DMS 273 treated with DMSO at 0.1 percent for 48 hours (cell line): ENCODE measurements around the gene AURKB.
A peak's percentile ranks its signal among the peaks of the same experiment; 100 is the strongest.
"Not testable (repeated sequence)": the region's sequence is repeated elsewhere in the genome, so short reads cannot be mapped to it uniquely, and the experiment has no call there.

Source experiments
- DNase-seq: peaks from one replicate; lab custom pipeline; 2025; lab: John Stamatoyannopoulos, UW

The AURKB gene

DNA sequence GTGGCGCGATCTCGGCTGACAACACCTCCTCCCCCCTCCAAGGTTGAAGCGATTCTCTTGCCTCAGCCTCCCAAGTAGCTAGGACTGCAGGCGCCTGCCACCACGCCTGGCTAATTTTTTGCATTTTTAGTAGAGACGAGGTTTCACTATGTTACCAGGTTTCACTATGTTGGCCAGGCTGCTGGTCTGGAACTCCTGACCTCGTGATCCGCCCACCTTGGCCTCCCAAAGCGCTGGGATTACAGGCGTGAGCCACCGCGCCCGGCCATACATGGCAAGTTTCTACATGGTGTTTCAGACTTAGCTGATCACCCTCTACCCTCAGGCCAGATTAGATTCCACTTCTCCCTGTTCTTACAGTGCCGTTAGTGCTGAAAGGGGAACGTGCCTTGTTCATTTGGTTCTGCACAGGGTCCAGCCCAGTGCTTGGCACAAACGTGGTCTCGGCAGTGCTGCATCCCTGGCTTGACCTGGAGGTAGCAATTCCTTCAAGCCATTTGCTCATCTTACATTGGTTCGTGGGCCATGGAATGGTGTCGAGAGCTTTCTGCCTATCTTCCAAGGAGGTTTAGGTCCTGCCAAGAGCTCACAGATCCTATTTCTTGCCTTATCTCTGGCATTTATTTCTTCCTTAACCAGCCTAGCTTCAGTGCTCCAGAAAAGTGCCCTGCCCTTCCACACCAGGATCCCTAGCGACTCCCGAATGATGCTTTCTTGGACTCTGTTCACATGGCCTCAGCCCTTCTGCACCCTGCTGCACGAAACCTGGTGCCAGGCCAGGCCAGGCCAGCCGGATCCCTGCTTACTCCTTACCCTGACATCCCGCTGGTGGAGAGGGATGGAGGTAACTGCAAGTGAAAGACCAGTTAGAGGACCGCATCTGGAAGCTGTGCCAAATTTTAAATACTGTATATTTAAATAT is 14.8 kb upstream of the AURKB start:
- DNase-seq = no peak

DNA sequence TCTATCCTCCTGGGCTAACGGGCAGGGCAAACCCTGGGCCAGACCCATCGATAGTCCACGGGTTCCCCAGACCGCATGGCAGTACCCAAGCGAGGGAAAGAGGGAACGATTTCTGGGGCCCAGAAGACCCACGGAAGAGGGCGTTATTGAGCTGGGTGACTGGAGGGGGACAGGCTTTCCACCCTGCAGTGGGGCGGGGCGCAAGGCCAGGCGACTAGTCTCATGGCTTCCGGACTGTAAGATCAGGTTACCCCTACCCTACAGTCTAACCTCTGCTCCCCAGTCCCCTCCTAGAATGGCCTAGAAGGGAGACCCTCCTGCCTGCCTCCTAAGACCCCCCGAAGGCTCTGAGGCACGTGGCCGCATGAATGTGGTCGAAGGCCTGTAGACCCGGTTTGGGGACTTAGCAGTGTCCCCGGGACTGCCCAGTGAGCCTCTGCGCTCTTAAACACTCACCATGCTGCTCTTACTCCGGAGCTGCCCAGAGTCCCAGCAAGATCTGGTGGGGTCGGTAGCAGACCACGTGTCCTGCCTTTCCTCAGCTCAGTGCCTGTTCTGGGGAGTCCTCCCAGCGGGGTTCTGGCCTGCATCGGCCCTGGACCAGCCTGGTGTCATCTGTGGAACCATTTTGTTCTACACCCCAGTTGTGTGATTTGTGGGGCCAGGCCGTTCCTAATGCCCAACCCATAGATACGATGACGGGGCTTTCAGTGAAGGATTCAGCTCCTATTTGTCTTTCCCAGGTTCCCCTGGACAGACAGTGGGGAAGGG is 13.2 kb upstream of the AURKB start:
- peak; percentile 31 for DNase-seq

DNA sequence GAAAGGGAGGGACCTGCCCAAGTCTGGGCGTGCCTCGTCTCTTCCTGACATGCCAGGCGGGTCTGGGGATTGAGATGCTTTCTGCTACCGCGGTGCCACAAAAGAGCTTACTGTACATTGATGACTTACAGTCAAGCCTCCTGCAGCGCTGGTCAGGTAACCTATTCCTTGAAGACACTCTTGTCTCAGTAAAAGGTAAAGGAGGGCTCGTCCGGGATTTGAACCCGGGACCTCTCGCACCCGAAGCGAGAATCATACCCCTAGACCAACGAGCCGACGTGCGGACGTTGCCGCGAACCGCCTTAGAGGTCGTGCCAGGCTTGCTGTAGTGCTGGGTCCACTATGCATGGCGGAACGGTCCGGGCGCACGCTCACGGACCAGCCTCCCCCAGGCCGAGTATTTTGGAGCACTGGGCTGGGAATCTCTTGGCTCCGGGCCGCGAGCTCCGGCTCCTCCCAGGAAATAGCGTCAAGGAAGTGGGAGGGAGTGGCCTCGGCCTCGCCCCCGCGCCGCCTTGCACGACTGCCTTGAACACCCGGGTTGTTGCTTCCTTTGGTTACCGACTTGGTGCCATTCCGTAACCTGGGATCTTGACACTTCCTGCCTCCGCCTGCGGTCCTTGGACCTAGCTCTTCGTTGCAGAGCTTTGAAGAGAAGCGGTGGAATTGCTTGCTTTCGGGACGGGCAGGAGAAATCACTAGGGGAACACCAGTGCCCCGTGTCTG is 12.4 kb upstream of the AURKB start:
- peak; percentile 91 for DNase-seq

DNA sequence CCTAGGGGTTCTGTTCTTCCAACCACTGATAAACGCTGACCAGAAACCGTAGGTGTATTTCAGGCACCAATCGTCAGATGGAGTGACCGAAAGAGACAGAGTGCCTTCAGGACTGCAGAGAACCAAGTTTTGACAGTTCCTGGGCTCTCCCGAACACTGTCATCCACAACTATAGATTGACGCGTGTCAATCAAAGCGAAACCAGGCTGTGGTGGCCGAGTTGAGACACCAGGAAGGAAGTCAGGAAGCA is 11.9 kb upstream of the AURKB start:
- DNase-seq = no peak

DNA sequence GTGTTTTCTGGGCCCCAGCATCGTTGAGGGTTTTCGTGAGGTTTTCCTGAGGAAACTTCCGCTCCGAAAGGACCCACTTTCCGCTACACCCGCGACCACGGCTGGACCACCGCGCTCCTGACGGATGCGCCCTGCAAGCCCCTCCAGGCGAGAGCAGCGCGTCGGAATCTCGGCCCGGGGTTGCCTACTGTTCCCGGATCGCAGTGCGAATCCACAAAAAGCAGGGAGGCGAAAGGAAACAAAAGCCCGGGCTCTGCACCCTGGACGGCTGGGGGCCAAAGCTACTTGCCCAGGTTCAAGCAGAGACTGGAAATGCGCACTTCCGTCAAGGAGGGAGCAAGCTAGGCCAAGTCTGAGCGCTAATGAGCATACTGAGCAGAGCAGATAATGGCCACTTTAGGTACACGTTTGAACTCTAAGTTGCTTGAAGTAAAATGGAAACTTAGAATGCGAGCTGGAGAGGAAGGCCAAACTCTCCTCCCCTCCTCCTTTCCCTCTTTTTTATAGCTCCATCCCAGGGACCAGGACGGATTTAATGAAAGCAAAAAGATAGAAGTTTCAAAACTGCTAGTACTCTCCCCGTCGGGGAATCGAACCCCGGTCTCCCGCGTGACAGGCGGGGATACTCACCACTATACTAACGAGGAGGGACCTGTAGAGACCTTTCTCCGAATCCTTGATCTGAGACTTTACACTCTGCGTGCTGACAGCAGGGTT is 11.4 kb upstream of the AURKB start:
- peak; percentile 77 for DNase-seq

DNA sequence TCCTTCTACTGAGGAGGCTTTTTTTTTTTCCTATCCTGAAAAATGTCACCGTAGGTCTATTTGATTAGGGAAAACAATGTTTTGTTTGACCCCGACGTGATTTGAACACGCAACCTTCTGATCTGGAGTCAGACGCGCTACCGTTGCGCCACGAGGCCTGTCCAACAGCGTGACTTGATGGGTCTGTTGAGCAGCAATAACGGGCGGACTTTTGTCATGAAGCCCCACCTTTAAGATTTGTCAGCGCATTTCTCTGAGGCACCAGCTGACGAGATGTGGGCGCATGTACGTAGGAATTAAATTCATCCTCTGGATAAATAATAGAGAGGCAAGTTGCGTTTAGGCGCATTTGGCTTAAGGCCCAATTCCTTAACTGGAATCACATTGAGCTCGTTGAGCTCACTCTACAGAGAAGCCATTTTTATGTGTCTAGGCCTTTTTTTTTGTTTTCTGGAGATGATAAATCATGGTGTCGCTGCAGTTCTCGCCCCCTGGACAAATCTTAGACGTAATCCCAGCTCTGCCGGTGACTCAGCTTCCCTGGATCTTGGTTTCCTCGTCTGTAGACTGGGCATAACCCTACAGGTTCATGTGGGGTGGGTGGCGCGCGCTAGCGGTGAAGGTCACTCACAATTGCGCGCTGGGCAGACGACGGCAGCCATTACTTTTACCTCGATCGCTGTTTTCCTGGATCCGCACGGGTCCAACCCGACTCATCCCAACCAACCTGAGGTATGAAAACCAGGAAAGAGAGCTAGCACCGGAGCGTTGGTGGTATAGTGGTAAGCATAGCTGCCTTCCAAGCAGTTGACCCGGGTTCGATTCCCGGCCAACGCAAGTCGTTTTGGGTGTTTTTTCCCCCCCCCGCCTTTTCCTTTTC is 10.6 kb upstream of the AURKB start:
- peak; percentile 89 for DNase-seq

DNA sequence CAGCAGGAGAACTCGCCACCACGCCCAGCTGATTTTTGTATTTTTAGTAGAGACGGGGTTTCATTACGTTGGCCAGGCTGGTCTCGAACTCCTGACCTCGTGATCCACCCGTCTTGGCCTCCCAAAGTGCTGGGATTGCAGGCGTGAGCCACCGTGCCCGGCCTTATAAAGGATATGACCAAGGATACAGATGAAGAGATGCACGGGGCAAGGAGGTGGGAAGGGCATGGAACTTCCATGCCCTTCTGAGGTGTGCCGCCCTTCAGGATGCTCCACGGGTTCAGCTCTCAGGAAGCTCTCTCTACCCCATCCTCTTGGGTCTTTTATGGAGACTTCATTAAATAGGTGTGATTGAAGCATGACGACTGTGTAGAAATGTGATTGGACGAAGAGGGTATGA is 3.6 kb upstream of the AURKB start:
- DNase-seq = not testable (repeated sequence)

DNA sequence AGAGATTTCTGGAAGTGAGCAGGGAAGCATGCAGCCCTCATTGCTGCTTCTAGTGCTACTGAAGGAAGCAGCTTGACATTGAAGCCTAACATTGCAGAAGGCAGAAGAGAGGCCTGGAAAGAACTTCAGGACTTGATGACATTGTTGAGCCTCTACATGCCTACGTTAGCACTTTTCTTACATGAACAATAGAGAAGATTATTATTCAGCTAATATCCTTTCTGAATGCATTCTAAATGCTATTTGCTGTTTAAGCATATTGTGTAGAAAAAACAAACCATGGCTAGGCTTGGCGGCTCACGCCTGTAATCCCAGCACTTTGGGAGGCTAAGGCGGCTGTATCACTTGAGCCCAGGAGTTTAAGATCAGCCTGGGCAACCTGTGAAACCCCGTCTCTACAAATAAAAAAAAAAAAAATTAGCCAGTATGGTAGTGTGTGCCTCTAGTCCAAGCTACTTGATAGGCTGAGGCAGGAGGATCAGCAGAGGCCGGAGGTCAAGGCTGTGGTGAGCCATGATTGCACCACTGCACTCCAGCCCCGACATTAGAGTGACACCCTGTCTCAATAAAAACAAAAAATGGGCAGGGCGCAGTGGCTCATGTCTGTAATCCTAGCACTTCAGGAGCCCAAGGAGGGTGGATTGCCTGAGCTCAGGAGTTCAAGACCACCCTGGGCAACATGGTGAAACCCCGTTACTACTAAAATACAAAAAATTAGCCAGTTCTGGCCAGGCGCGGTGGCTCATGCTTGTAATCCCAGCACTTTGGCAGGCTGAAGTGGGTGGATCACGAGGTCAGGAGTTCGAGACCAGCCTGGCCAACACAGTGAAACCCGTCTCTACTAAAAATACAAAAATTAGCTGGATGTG is 2.2 kb upstream of the AURKB start:
- no peak for DNase-seq

DNA sequence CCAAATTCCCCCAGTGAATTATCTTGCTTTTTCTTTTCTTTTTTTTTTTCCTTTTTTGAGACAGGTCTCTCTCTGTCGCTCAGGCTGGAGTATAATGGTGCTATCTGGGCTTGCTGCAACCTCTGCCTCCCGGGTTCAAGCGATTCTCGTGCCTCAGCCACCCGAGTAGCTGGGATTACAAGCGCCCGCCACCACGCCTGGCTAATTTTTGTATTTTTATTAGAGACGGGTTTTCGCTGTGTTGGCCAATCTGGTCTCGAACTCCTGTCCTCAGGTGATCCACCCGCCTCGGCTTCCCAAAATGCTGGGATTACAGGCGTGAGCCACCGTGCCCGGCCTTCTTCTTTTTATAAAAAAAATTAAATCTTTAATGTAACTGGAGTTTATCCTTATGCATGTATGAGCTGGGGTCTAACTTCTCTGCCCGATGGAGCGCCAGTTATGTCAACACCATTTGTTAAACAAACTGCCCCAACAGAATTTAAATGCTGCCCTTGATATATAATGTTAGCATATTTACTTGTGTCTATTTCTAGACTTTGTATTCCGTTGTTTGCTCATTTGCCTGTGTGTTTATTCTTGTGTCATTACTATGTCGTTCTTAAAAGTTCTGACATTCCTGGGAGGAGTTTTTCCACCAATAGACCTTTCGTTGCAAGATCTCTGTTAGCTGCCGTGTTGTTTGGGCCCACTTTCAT is 535 bp upstream of the AURKB start:
- no peak for DNase-seq

DNA sequence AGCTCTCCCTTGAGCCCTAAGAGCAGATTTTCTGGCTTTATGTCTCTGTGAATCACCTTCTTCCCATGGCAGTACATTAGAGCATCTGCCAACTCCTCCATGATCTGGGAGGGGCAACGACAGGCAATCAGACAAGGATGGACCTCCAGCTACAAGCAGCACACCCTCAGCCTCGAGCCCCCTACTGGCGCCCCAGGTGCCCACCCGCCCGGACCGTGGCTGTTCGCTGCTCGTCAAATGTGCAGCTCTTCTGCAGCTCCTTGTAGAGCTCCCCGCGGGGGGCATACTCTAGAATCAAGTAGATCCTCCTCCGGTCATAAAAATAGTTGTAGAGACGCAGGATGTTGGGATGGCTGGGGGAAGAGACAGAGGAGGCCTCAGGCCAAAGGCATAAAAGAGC is 3.8 kb downstream of the AURKB start:
- no peak for DNase-seq

DNA sequence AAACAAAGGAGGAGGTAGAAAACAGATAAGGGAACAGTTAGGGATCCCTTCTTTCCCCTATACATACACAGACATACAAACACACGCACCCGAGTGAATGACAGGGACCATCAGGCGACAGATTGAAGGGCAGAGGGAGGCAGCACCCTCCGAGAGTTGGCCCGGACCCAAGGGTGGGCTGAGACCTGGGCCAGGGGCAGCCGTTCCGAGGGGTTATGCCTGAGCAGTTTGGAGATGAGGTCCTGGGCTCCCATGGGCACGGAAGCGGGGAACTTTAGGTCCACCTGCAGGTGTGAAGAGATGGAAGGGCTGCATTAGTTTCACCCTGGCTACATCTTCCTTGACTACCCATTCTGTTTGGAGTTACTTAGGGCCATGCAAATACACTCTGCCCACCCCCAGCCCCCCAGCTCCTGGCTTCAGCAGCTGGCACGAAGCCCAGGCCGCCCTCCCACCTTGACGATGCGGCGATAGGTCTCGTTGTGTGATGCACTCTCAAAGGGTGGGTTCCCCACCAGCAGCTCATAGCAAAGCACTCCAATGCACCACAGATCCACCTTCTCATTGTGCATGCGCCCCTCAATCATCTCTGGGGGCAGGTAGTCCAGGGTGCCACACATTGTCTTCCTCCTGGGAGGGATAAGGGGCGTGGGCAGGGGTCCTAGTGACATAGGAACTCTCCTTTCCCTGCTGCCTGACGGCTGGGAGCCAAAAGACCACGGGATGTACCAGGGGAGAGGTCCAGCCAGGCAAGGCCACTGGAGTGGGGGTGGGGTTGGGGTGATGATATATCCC is 5.4 kb downstream of the AURKB start:
- DNase-seq = no peak

DNA sequence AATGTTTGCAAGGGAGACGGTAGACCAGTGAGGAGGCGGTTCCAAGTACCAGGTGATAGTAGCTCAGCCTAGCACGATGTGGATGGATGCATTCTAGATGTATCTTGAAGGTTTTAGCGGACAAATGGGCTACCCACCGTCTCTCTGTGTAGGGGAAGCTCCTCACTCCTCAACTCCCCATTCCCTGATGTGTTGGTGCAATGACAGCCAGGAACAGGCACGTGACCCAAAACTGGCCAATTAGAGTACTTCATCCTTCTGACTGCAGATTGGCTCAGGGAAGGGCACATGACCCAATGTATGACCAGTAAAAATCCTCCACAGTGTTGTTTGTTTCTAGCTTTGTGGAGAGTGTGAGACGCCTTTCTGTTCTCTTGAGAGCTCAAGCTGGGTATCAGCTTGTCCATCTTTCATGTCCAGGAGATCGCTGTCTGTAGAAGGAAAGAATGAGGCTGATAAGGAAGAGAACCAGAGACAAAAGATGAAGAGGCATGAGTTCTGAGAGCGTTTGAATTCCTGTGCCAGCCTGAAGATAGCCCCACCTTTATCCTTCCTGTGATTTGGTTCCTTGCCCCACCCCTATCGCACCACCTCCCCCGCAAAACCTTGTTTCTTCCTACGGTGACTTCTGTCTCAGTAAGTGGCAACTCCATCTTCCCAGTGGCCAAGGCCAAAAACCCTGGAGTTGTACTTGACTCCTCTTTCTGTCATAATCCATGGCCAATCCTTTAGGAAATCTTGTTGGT is 18.1 kb downstream of the AURKB start:
- DNase-seq = no peak

DNA sequence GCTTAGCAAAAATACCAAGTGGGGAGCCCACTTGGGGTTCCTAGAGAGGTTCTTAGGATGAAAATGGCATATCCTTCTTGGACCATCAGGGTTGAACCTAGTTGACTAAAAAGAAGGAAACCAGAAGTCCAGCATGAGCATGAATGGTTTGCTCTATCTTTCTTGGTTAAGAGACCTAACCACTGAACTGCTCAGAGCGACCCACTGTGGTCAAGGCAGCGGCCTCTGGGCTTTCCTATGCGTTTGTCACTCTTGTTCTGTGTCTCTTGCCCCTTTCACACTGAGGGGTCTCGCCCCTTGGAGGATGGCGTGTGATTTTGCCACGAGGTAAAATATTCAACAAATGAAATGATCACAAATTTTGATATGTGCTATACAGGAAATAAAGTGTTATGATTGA is 19.9 kb downstream of the AURKB start:
- DNase-seq = no peak

DNA sequence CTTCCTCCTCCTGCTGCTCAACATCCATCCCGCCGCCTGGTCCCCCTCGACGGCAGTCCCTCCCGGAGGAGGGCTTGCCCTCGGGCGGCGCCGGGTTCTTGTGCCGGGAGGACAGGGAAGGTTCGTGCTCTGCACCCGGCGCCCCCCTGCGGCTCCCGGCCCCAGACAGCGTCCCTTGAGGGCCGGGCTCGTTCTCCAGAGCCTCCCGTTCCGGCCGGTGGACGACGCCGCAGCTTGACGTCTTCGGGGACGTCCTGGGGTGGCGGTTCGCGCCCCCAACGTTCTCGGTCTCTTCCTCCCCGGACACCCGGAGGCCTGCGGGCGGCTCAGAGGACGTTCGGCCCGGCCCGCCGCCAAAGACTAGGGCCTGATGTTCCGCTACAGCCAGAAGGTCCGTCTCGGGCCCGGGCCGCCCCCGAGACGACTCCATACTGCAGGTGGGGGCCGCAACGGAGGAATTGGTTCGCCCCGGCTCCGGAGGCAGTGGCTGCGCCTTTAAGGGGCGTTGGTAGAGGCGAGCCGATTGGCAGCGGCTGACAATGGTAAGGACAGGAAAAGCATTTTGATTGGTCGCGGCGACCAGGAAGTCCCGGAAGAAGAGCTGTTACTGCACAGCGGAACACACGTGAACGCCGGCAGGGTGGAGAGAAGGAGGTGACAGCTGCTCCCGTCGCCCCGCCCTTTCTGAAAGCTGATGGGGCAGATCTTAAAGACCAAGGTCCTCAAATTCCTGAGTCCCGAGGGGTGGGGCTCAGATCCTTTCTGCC is 20.5 kb downstream of the AURKB start, which contains the start of gene BORCS6:
BORCS6 (minus strand) TSS at position 470 of the 767 bp plus-strand sequence; CDS start at position 430, 40 bp downstream.
- DNase-seq = peak; percentile 93

DNA sequence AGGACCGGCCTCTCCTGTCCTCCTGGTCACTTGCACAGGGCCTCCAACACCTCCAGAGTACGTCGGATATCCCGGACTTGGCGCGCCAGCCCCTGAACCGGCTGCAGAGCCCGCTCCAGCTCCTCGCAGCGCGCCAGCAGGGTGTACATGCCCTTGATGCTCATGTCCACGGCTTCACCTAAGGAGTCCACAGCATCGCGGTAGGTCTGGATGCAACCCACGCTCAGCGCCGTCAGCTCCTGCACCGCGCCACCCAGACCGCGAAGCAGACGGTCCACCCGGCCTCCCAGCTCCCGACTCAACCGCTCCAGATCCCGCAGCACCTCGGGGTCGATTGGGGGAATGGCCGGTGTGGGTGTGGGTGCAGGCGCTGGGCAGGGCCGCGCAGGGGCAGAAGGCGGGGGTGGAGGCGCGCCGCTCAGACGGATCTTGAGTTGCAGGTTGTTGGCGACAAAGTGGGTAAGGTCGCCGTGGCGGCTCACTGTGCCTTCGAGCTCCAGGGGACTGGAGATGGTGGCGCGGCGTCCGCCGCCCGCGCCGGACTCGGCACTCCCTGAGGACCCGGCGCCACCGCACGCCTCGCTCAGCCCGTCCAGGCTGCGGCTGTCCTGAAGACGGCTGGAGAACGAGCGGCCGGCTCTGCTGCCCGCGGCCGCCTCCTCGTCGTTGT is 21.2 kb downstream of the AURKB start:
- no peak for DNase-seq

DNA sequence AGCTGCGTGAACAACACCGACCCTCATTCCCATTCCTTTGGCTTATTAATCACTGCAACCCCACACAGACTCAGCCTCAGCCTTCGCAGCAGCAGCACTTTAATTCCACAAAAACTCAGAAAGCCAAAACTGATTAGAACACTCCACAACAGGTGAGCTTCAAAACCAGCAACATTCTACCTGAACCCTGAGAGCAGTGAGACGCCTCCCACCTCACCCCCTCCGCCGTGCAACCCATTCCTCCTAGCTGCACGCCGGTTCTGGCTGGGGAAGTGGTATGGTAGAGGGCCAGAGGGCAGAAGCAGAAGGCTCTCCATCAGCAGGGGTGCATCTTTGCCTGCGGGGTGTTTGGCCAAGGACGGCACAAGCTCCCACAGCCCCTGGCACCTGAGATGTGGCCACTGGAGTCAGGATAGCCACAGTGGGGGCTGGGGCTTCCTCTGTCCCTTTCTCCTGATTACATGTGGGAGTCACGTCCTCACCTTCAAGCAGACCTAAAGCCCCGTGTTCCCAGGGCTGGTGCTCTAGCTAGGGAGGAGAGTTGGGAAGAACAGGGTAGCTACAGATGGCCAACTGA is 22.0 kb downstream of the AURKB start:
- no peak for DNase-seq
